Hematopoietic multipotent progenitor cell treated with erythropoietin and hydrocortisone succinate and interleukin-3 and kit ligand, for 8 days (in vitro differentiated cells): Measurements from ENCODE around the gene NPM1.
A peak's percentile ranks its signal among the peaks of the same experiment; 100 is the strongest.
"Not testable (repeated sequence)": the region's sequence is repeated elsewhere in the genome, so short reads cannot be mapped to it uniquely, and the experiment has no call there.

ENCODE experiments used
- DNase-seq: peaks from one replicate; pipeline ENCODE4 v3.0.0-alpha.2; 2015

The NPM1 gene

GRCh38 chr5:171413993-171414392, 26.3 kb downstream of the NPM1 start:
- DNase-seq = not testable (repeated sequence)

GRCh38 chr5:171415115-171415730, 27.6 kb downstream of the NPM1 start:
- DNase-seq = peak; percentile 46

GRCh38 chr5:171416160-171417049, 28.8 kb downstream of the NPM1 start:
- DNase-seq = no peak

- DNase-seq = peak; percentile 60
Observed at GRCh38 chr5:171418316-171418981, 30.8 kb downstream of the NPM1 start.

GRCh38 chr5:171418982-171419687, 31.5 kb downstream of the NPM1 start, which contains the start of gene FGF18:
FGF18 (plus strand) TSS chr5:171419647; CDS start chr5:171420200, 553 bp downstream.
- peak; percentile 58 for DNase-seq

- DNase-seq = no peak
Observed at GRCh38 chr5:171419688-171420430, 32.2 kb downstream of the NPM1 start.

- DNase-seq = no peak
Observed at GRCh38 chr5:171420431-171421241, 33.0 kb downstream of the NPM1 start.

GRCh38 chr5:171421331-171422262, 33.9 kb downstream of the NPM1 start:
- no peak for DNase-seq

- no peak for DNase-seq
Observed at GRCh38 chr5:171422495-171422894, 34.8 kb downstream of the NPM1 start.

- DNase-seq = no peak
Observed at GRCh38 chr5:171422902-171423663, 35.4 kb downstream of the NPM1 start.

- DNase-seq = no peak
Observed at GRCh38 chr5:171424726-171425125, 37.1 kb downstream of the NPM1 start.

- DNase-seq = no peak
Observed at GRCh38 chr5:171425596-171426244, 38.1 kb downstream of the NPM1 start.

GRCh38 chr5:171426266-171426665, 38.6 kb downstream of the NPM1 start:
- no peak for DNase-seq

GRCh38 chr5:171426680-171427079, 39.0 kb downstream of the NPM1 start:
- DNase-seq = no peak

GRCh38 chr5:171427318-171428167, 39.9 kb downstream of the NPM1 start:
- peak; percentile 57 for DNase-seq

- DNase-seq = no peak
Observed at GRCh38 chr5:171428168-171428696, 40.6 kb downstream of the NPM1 start.

- DNase-seq = no peak
Observed at GRCh38 chr5:171428809-171429542, 41.3 kb downstream of the NPM1 start.
